ENCODE results near the gene EDC4.

DNA sequence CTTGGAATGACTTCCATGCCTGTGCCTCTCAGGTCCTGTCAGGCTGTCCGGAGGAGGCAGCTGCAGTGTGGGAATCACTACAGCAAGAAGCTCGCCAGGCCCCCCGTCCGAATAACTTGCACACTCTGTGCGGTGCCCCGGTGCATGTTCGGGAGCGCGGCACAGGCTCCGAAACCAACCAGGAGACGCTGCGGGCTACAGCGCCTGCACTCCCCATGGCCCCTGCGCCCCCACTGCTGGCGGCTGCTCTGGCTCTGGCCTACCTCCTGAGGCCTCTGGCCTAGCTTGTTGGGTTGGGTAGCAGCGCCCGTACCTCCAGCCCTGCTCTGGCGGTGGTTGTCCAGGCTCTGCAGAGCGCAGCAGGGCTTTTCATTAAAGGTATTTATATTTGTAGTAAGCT lies 13.1 kb downstream of the EDC4 start:
- TF ChIP-seq, protein P1, sequence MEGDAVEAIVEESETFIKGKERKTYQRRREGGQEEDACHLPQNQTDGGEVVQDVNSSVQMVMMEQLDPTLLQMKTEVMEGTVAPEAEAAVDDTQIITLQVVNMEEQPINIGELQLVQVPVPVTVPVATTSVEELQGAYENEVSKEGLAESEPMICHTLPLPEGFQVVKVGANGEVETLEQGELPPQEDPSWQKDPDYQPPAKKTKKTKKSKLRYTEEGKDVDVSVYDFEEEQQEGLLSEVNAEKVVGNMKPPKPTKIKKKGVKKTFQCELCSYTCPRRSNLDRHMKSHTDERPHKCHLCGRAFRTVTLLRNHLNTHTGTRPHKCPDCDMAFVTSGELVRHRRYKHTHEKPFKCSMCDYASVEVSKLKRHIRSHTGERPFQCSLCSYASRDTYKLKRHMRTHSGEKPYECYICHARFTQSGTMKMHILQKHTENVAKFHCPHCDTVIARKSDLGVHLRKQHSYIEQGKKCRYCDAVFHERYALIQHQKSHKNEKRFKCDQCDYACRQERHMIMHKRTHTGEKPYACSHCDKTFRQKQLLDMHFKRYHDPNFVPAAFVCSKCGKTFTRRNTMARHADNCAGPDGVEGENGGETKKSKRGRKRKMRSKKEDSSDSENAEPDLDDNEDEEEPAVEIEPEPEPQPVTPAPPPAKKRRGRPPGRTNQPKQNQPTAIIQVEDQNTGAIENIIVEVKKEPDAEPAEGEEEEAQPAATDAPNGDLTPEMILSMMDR (IDR thresholded peaks at IDR 0.05; ENCODE audit: poor library complexity): no peak
- TF ChIP-seq EZH2 (IDR thresholded peaks at IDR 0.05; ENCODE audit: borderline replicate concordance): no peak
- TF ChIP-seq EZH2phosphoT487 (IDR thresholded peaks at IDR 0.05; ENCODE audit: low read depth, severe bottlenecking, unreplicated experiment): no peak

Measured in hepatocyte (in vitro differentiated cells).